GM19372 (cell line): ENCODE data around the gene CHD6.

Experiments used
- ATAC-seq: cut with Tn5 transposase; IDR thresholded peaks from one replicate; pipeline ENCODE4 v1.9.1; 2021; ENCODE audit warnings: mild to moderate bottlenecking, low read depth, moderate library complexity; ENCODE audit not compliant: unreplicated experiment

Gene CHD6

GRCh38 chr20:41621971-41622370 is 3.8 kb upstream of the CHD6 start:
- ATAC-seq: no peak

- no peak for ATAC-seq
Measured at GRCh38 chr20:41621421-41621820, 3.2 kb upstream of the CHD6 start.

- ATAC-seq: no peak
Measured at GRCh38 chr20:41619360-41620100, 1.4 kb upstream of the CHD6 start.

- no peak for ATAC-seq
Measured at GRCh38 chr20:41618807-41619311, 682 bp upstream of the CHD6 start.

GRCh38 chr20:41617059-41617901 is 897 bp downstream of the CHD6 start:
- peak; percentile 16 for ATAC-seq

GRCh38 chr20:41616228-41616627 is 1.9 kb downstream of the CHD6 start:
- no peak for ATAC-seq

- no peak for ATAC-seq
Measured at GRCh38 chr20:41615676-41616075, 2.5 kb downstream of the CHD6 start.

- ATAC-seq: no peak
Measured at GRCh38 chr20:41615110-41615509, 3.1 kb downstream of the CHD6 start.

- no peak for ATAC-seq
Measured at GRCh38 chr20:41613321-41613720, 4.9 kb downstream of the CHD6 start.

GRCh38 chr20:41609474-41609873 is 8.7 kb downstream of the CHD6 start:
- ATAC-seq: no peak

- ATAC-seq: no peak
Measured at GRCh38 chr20:41608606-41609005, 9.6 kb downstream of the CHD6 start.

- ATAC-seq: no peak
Measured at GRCh38 chr20:41607791-41608190, 10.4 kb downstream of the CHD6 start.

- ATAC-seq: no peak
Measured at GRCh38 chr20:41604002-41604401, 14.2 kb downstream of the CHD6 start.

GRCh38 chr20:41601742-41602141 is 16.4 kb downstream of the CHD6 start:
- ATAC-seq: no peak

- ATAC-seq: no peak
Measured at GRCh38 chr20:41600926-41601631, 17.1 kb downstream of the CHD6 start.

GRCh38 chr20:41599699-41600104 is 18.5 kb downstream of the CHD6 start:
- ATAC-seq: no peak

- no peak for ATAC-seq
Measured at GRCh38 chr20:41598719-41599118, 19.5 kb downstream of the CHD6 start.

GRCh38 chr20:41594514-41595322 is 23.5 kb downstream of the CHD6 start:
- no peak for ATAC-seq

GRCh38 chr20:41592516-41593216 is 25.5 kb downstream of the CHD6 start:
- no peak for ATAC-seq

- no peak for ATAC-seq
Measured at GRCh38 chr20:41587956-41588355, 30.2 kb downstream of the CHD6 start.
